GM21723 (cell line): ENCODE data around the gene NRK.
"Not testable (repeated sequence)": the region's sequence is repeated elsewhere in the genome, so short reads cannot be mapped to it uniquely, and the experiment has no call there.

Experiments used
- ATAC-seq: cut with Tn5 transposase; IDR thresholded peaks from one replicate; pipeline ENCODE4 v1.9.1; 2021; ENCODE audit warnings: mild to moderate bottlenecking, moderate library complexity; ENCODE audit not compliant: unreplicated experiment

NRK gene

DNA sequence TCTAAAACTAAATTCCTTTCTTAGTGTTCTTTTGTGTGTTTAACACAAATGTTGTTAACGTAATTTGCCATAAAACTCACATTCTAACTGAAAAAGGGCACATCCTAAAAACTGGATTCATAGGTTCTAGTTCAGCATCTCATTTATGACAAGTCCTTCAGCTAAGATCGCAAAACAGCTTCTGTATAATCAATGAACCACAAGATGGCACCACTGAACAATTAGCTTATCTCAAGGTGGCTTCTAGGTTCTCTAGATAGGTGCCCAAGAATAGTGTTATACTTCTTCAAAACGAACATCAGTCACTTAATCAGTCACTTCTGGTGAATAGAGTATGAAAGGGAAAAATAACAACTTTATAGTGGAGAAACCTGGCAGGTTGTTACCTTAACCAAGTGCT lies 54.3 kb downstream of the NRK start:
- no peak for ATAC-seq

DNA sequence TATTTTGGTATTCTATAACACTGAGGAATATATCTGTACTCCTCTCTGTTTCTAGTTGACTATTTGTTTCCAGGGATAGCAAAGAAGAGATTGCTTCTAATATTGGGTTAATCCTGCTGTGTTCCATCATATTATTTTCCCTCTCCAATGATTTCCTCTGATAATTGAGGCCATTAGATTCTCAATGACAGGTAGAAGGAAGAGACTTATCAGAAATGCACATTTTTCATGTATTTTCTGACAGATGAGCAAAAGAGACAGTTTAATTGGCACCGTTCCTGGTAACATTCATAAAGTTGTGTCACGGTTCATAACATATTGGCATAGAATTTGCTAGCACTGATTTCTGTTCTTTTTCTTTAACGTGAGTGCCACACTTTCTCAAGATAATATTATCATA lies 58.2 kb downstream of the NRK start:
- ATAC-seq, result no peak

DNA sequence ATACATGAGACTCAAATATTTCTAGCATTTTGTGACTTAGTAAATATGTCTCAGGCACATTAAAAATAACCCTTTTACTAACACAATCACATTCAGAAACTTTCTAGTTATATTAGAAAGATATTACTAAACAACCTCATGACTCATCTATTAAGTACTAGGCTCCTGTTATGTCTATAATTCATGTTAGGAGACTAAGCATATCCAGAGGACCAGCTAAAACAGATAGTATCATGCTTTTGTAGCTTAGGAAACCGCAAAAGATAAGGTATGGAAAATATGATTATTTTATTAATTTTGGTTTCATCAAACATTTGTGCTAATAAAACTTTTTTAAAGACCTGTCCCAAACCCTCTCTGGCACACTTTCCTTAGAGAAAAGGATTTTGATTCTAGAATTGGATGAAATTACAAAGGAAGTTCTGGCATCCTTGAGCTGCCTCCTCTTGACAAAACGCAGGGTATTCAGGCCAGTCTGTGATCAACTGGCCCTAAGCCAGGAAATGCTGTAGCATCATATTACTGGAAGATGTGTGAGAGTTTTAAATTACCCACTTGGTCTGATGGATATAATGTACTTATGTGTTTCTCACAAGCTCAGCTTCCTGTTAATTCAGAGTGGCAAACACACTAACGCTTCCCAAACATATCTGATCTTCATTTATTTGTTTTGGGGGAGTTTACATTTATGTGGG lies 60.4 kb downstream of the NRK start:
- ATAC-seq, result no peak

- ATAC-seq, result no peak
Observed at GRCh38 chrX:105894721-105895120, 72.4 kb downstream of the NRK start.

GRCh38 chrX:105909576-105909975 lies 87.2 kb downstream of the NRK start:
- ATAC-seq, result no peak

GRCh38 chrX:105910563-105911105 lies 88.3 kb downstream of the NRK start:
- no peak for ATAC-seq

- ATAC-seq, result no peak
Observed at GRCh38 chrX:105945266-105945665, 122.9 kb downstream of the NRK start.

GRCh38 chrX:105969487-105969886 lies 147.1 kb downstream of the NRK start:
- ATAC-seq, result no peak

- ATAC-seq, result no peak
Observed at GRCh38 chrX:105972690-105973386, 150.5 kb downstream of the NRK start.

- no peak for ATAC-seq
Observed at GRCh38 chrX:105973387-105973739, 151.0 kb downstream of the NRK start.

DNA sequence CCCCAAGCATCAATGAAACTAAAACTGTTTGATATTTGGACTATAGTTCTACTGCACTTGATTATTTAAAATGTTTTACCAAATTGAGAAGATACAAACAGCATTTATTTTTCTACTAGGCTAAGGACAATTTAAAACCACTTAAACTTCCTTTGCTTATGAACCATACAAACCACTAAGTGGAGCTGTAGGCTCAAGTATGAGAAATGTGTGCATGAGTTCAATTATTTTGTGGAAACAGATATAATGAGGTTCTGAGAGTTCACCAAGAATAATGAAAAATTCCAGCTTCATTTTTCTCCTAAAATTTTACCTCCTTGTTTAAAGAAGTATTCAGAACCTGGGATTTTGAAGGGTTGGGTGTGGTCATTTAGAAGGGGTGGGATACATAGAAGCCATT lies 153.0 kb downstream of the NRK start:
- no peak for ATAC-seq

DNA sequence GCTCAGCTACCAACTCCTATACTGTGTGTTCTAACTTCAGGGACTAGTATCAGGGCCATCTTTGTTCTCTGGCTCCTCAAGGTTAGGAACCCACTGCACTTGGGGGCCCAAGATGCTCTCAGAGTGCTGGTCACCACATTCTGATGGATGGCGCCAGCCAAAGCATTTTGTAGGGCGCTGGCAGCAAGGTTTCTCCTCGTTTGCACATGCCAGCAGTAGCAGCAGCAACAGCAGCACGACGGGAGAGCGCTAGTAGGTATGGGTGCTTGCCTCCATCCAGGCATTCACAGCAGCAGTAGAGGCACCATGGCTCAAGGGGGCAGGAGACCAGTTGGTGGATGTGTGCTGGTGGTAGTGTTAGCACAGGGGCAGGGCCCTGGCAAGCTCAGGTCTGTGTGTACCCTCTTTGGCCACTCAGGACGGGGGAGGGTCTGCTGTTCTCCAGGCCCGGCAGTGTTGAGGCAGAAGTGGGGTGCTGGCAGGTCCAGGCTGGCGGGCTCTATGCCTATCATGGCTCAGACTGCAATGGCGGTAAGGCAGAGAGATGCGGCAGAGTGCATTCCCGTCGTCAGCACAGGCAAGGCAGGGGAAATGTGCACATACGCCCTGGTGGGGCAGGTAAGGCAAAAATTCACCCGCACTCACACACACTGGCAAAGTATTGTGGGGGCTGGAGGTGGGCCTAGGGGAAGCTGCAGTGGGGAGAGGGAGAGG lies 159.6 kb downstream of the NRK start:
- ATAC-seq, result no peak

DNA sequence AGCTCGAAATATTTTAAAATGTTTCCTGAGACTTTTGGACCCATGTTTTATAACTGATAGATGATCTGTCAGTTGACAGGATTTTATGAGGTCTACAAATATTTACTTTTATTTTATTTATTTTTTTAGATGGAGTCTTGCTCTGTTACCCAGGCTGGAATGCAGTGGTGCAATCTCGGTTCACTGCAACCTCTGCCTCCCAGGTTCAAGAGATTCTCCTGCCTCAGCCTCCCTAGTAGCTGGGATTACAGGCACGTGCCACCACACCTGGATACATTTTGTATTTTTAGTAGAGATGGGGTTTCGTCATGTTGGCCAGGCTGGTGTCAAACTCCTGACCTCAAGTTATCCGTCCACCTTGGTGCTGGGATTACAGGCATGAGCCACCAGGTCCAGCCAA lies 166.1 kb downstream of the NRK start:
- ATAC-seq, result not testable (repeated sequence)

GRCh38 chrX:105999294-105999693 lies 177.0 kb downstream of the NRK start:
- no peak for ATAC-seq

DNA sequence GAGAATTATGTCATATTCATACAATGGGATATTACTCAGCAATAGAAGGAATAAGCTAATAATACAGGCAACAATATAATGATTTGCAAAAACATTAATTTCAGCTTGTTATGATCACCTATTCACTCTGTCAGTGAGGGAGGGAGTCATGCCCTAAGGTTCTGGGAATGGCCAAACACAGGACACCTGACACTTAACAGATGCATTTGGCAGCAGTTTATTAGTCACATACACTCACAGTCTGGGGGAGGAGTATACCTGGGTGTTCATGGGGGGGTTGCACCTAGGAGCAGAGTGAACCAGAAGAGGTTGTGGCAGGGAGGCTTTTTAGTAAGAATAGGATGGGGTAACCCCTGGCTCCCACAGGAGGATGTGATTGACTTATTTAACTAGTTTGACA lies 177.9 kb downstream of the NRK start:
- no peak for ATAC-seq

DNA sequence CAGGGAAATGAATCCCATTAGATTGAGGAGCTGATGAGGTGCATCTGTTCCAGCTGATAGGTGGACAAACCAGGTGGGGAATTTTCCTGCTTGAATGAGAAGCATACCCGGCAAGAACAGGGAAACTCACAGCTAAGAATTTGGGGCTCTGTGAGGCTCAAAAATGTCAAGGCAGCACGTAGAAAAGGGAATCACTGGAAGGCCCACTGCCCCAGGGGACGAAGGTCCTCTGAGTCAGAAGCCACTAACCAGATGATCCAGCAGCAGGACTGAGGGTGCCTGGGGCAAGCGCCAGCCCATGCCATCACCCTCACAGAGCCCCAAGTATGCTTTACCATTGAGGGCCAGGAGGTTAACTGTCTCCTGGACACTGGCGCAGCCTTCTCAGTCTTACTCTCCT lies 178.3 kb downstream of the NRK start:
- not testable (repeated sequence) for ATAC-seq

DNA sequence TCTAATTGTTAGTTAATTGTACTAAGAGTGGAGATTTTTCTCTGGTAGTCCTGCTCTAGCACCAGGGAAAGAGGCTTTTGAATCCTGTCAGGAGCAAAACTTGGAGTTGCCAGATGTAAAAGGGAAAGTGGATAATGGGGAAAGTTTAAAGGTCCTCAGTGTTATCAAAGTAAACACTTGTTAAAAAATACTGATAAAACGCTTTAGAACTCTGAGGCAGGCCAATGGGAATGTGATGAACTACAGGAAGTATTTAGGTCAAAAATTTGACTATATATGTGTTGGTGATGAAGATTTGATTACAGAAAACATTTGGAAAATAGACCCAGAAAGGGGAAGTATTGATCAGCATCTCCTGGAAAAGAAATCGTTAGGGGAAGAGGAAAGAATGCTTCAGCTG lies 183.3 kb downstream of the NRK start:
- no peak for ATAC-seq

DNA sequence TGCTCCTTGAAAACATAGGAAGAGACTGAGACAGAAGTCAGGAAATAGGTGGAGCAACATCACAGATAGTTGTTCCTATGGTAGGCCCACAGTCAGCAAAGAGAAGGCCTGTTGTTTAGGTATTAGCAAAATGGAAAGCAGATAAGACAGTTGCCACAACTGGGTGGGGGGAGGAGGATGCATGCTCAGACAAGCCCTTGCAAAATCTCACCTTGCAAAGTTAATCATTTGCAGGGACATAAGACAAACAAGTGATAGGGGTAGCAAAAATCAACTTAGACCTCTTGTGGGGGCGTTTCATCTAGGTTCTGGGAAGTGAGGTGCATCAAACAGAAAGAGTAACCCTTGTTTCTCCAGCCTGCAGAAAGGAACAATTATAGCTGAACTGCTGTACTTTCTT lies 185.5 kb downstream of the NRK start:
- no peak for ATAC-seq
